ENCODE results near the gene TEDC1.

- TF ChIP-seq ZFP30 (CRISPR knock-in tag; IDR thresholded peaks at IDR 0.05): no peak
- no peak for TF ChIP-seq CREB5 (CRISPR knock-in tag; IDR thresholded peaks at IDR 0.05; ENCODE audit: low read depth)
- TF ChIP-seq ZNF565 (CRISPR knock-in tag; conservative IDR thresholded peaks at IDR 0.05; ENCODE audit: low read depth): no peak
- TF ChIP-seq PATZ1 (CRISPR knock-in tag; IDR thresholded peaks at IDR 0.05; ENCODE audit: borderline replicate concordance): no peak
- TF ChIP-seq TSHZ2 (CRISPR knock-in tag; IDR thresholded peaks at IDR 0.05): no peak
- TF ChIP-seq ZNF70 (CRISPR knock-in tag; IDR thresholded peaks at IDR 0.05): no peak
- no peak for TF ChIP-seq CSRNP3 (CRISPR knock-in tag; IDR thresholded peaks at IDR 0.05)
- no peak for TF ChIP-seq GLIS3 (CRISPR knock-in tag; IDR thresholded peaks at IDR 0.05)
- no peak for TF ChIP-seq ARNTL (CRISPR knock-in tag; IDR thresholded peaks at IDR 0.05; ENCODE audit: borderline replicate concordance, low read depth)
- no peak for TF ChIP-seq PPARA (CRISPR knock-in tag; IDR thresholded peaks at IDR 0.05; ENCODE audit: borderline replicate concordance)
These were observed 827 bp upstream of the TEDC1 start for GRCh38 chr14:105490267-105490571.

Data from SK-N-SH treated with all-trans-retinoic acid at 6 μM for 48 hours (cell line).